Muscle of leg (tissue), 16 donors: ENCODE data around the gene GJD3. TPM values are rescaled to one million over a fixed set of nuclear protein-coding genes. Genes with fewer than 3 reads are reported as not detected.
"Not testable (repeated sequence)": the region's sequence is repeated elsewhere in the genome, so short reads cannot be mapped to it uniquely, and the experiment has no call there.

ENCODE experiments used
- DNase-seq: peaks from one replicate; pipeline ENCODE4 v3.0.0; 2013
- H3K27ac ChIP-seq: one replicate; pipeline ENCODE4 v1.5.1; 2013; ENCODE audit warnings: mild to moderate bottlenecking, low read length, control low read depth
- H3K27me3 ChIP-seq: one replicate; pipeline ENCODE4 v1.6.1; 2013; ENCODE audit warnings: low read length; ENCODE audit not compliant: control insufficient read depth, insufficient read depth
- H3K36me3 ChIP-seq: one replicate; pipeline ENCODE4 v1.6.1; 2013; ENCODE audit warnings: low read length; ENCODE audit not compliant: control insufficient read depth, insufficient read depth
- H3K4me1 ChIP-seq: one replicate; pipeline ENCODE4 v1.6.1; 2013; ENCODE audit warnings: low read length; ENCODE audit not compliant: control insufficient read depth, insufficient read depth
- H3K4me3 ChIP-seq: one replicate; pipeline ENCODE4 v1.5.1; 2013; ENCODE audit warnings: low read length, control low read depth
- H3K9me3 ChIP-seq: replicated peaks from 2 replicates; pipeline ENCODE4 v1.6.1; 2013; ENCODE audit warnings: low read depth, low read length; ENCODE audit not compliant: control insufficient read depth
- WGBS: methylation state at CpG from one replicate; pipeline ENCODE4 v1.1.5; 2013; ENCODE audit warnings: missing lambda C conversion rate; ENCODE audit not compliant: insufficient coverage; 5-methylcytosine and 5-hydroxymethylcytosine counted together
- long read RNA-seq, 11 donors: transcript quantifications; one replicate each; lab custom pipeline, GENCODE V29; 2026
- polyA plus RNA-seq, 8 donors: library from polyadenylated mRNA; unstranded; fragments of 120-200 nt; gene quantifications; one replicate each; pipeline versions ENCODE4 v1.2.1 to v1.2.3, GENCODE V29; 2013; ENCODE audit warnings: inconsistent platforms in 1 of 8, low replicate concordance in 1 of 8; ENCODE audit not compliant: insufficient read length in 8 of 8, insufficient read depth in 1 of 8
- total RNA-seq: library from RNA; stranded (reverse); fragments of 120-200 nt; gene quantifications from one replicate; pipeline ENCODE4 v1.2.4, GENCODE V29; 2013

Gene GJD3, protein sequence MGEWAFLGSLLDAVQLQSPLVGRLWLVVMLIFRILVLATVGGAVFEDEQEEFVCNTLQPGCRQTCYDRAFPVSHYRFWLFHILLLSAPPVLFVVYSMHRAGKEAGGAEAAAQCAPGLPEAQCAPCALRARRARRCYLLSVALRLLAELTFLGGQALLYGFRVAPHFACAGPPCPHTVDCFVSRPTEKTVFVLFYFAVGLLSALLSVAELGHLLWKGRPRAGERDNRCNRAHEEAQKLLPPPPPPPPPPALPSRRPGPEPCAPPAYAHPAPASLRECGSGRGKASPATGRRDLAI
- total RNA-seq = 0.18 TPM
- under 1 TPM in 7 of 8 donors, not detected in 1; 0.17 to 0.87 (median 0.29) TPM for polyA plus RNA-seq
- long read RNA-seq, donor 1 = 0 reads
- long read RNA-seq, donor 2 = 0 reads
- long read RNA-seq, donor 3, partial matches to known transcripts = 0 of 1 reads
- long read RNA-seq, donor 3, other reads (novel, unspliced or antisense) = 0 of 1 reads
- long read RNA-seq, donor 4, partial matches to known transcripts = 0 of 2 reads
- long read RNA-seq, donor 4, other reads (novel, unspliced or antisense) = 0 of 2 reads
- long read RNA-seq, donor 5, partial matches to known transcripts = 13 of 13 reads
- long read RNA-seq, donor 5, other reads (novel, unspliced or antisense) = 0 of 13 reads
- long read RNA-seq, donor 6, partial matches to known transcripts = 0 of 1 reads
- long read RNA-seq, donor 6, other reads (novel, unspliced or antisense) = 0 of 1 reads
- long read RNA-seq, donor 7, partial matches to known transcripts = 0 of 1 reads
- long read RNA-seq, donor 7, other reads (novel, unspliced or antisense) = 0 of 1 reads
- long read RNA-seq, donor 8 = 0 reads
- long read RNA-seq, donor 9 = 0 reads
- long read RNA-seq, donor 10, partial matches to known transcripts = 0 of 1 reads
- long read RNA-seq, donor 10, other reads (novel, unspliced or antisense) = 0 of 1 reads
- long read RNA-seq, donor 11 = 0 reads

DNA sequence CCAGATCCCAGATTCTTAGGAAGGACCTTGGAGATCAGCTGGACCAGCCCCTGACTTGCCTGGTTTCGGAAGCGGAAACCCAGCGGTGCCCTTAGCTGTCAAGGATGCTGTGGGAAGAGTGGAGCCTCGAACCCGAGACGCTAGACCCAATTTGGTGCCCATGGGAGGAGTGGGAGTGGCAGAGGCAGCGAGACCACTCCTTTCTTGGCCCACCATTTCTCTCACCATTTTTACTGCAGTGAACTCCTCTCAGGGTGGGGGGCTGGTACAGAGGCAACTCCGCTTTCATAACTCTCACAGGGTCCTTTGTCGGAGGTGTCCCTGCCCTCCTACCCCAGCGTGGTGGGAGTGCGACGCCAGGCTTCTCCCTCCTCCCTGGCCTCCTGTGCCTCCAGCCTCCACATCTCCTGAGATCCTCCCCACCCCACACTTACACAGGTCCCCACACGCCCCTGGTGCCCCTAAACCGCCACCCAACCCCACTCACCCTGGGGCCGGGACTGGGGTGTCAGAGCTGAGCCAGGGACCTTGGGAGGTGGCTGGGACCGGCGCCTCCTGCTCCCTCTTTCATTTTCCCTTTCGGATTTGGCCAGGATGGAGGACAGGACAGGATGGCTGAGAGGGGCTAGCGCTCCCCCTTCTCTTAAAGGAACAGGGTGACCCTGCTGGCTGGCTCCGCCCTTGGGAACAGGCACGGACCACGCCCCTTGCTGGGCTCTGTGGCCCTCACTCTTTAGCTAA, at the start of gene GJD3:
GJD3 (minus strand) TSS at position 617 of the 741 bp plus-strand sequence. CDS start 922 bp downstream, outside the sequence.
- H3K4me3 ChIP-seq = peak within 1 kb of the TSS; percentile 47
- H3K4me1 ChIP-seq = peaks cover 20% of the 10 kb centered on the region
- H3K36me3 ChIP-seq = no peaks in the 10 kb centered on the region
- no peaks in the 10 kb centered on the region for H3K9me3 ChIP-seq
- H3K27ac ChIP-seq = no peak within 1 kb of the TSS
- peaks cover 37% of the 10 kb centered on the region for H3K27me3 ChIP-seq
- 37% methylated on average over 12 of the region's 22 CpGs for WGBS
- peak; percentile 29 for DNase-seq

DNA sequence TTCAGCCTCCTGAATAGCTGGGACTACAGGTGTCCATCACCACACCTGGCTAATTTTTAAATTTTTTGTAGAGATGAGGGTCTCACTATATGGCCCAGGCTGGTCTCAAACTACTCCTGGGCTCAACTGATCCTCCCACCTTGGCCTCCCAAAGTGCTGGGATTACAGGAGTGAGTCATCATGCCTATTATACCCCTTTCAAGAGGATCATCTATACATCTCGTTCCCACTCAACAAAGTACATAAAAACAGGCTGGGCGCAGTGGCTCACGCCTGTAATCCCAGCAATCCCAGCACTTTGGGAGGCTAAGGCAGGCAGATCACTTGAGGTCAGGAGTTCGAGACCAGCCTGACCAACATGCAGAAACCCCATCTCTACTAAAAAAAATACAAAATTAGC, 49.8 kb upstream of the GJD3 start:
- not testable (repeated sequence) for H3K4me3 ChIP-seq, DNase-seq, H3K36me3 ChIP-seq, H3K9me3 ChIP-seq, H3K27ac ChIP-seq, H3K27me3 ChIP-seq
- WGBS = no CpG with 5 or more reads among the region's 4 CpGs
- H3K4me1 ChIP-seq = peaks cover 15% of the 10 kb centered on the region

DNA sequence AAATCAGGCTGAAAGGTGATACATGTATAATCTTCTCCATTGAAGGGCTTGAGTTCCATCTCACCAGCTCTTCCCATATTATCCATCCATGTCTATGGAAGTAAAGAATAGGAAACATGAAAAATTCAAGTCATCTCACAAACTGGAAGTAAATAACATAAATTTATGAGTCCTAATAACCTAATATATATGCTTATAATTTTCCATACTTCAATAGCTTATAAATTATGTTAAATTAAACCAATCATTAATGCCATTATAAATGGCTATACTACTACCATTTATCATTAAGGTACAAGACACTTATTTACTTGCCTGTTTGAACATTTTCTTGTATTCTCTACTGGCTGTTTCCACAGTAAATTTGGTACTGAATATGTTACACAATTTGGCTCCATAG, 48.3 kb upstream of the GJD3 start:
- DNase-seq = no peak
- H3K9me3 ChIP-seq = no peaks in the 10 kb centered on the region

DNA sequence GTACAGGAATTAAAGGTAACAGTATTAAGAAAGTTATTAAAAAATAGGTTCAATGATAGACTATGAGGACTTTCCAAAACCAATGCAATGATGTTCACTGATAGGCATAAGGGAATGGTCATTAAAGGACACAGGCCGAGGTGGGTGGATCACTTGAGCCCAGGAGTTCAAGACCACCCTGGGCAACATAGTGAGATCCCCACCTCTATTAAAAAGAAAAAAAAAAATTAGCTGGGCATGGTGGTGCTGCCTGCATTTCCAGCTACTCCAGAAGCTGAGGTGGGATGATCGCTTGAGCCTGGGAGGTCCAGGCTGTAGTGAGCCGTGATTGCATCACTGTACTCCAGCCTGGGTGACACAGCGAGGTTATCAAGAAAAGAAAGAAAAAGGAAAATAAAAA, 47.3 kb upstream of the GJD3 start:
- peaks cover 8% of the 10 kb centered on the region for H3K36me3 ChIP-seq
- no peaks in the 10 kb centered on the region for H3K27me3 ChIP-seq
- WGBS = 95% methylated on average over 2 of the region's 4 CpGs
- no peaks in the 10 kb centered on the region for H3K9me3 ChIP-seq
- peaks cover under 1% of the 10 kb centered on the region for H3K4me1 ChIP-seq
- DNase-seq = no peak
- H3K4me3 ChIP-seq = no peak overlapping the region
- no peak overlapping the region for H3K27ac ChIP-seq

More for the DNA sequence above, 48.3 kb upstream of the GJD3 start:
- Histone ChIP-seq H3K4me1 (peaks cover 7% of the 10 kb centered on the region), H3K27me3 (no peaks in the 10 kb centered on the region), H3K27ac (no peak overlapping the region), H3K36me3 (peaks cover 8% of the 10 kb centered on the region), H3K4me3 (no peak overlapping the region)

DNA sequence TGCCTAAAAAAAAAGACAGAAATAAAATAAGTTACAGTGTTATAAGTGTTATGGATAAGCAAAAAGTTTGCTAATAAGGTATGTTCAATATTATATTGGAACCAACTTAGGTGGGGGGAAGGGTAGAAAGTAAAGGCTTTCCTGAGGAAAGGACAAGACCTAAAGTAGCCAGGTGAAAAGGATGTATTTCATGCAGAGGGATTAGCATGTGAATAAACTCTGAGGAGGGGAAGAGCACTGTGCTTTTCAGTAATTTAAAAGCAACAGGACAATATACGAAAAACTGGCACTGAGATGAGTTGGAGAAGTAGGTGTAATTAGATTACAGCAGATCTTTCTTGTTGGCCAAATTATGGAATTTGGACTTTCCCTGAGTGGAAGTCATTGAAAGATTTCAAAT, 45.5 kb upstream of the GJD3 start:
- no peak overlapping the region for H3K4me3 ChIP-seq
- no peak overlapping the region for H3K27ac ChIP-seq
- no peaks in the 10 kb centered on the region for H3K9me3 ChIP-seq
- peaks cover 8% of the 10 kb centered on the region for H3K36me3 ChIP-seq
- H3K27me3 ChIP-seq = no peaks in the 10 kb centered on the region
- 100% methylated on average over 1 of the region's 1 CpG for WGBS
- H3K4me1 ChIP-seq = no peaks in the 10 kb centered on the region
- no peak for DNase-seq

DNA sequence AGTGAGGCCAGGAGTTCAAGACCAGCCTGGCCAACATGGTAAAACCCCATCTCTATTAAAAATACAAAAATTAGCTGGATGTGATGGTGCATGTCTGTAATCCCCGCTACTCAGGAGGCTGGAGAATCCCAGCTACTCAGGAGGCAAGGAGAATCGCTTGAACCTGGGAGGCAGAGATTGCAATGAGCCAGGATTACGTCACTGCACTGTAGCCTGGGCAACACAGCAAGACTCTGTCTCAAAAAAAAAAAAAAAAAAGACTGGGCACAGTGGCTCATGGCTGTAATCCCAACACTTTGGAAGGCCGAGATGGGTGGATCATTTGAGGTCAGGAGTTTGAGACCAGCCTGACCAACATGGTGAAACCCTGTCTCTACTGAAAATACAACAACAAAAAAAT, 45.0 kb upstream of the GJD3 start:
- not testable (repeated sequence) for DNase-seq, H3K9me3 ChIP-seq, H3K4me1 ChIP-seq, H3K4me3 ChIP-seq, H3K27me3 ChIP-seq, H3K27ac ChIP-seq, H3K36me3 ChIP-seq
- WGBS = 94% methylated on average over 2 of the region's 4 CpGs

DNA sequence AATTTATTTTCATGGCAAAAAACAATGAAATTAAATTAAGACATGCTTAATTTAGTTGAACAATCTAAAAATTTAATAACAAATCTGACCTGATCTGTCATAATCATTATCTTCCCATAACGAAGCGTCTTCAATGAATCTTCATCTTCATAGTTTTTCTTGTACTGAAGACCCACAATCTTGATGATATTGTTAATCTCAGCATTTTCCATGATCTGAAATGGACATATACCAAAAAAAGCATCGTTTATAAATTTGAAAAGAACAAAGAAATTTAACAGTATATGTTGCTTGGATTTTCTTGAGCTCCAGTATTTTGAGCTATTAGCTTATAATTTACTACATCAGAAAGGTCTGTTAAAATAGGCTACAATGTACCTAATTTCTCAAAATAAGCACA, 42.9 kb upstream of the GJD3 start:
- Histone ChIP-seq H3K27ac (no peak overlapping the region), H3K4me3 (no peak overlapping the region), H3K9me3 (no peaks in the 10 kb centered on the region), H3K27me3 (no peaks in the 10 kb centered on the region), H3K4me1 (no peaks in the 10 kb centered on the region), H3K36me3 (peaks cover 12% of the 10 kb centered on the region)
- DNase-seq = no peak
- WGBS = no CpG with 5 or more reads among the region's 3 CpGs

DNA sequence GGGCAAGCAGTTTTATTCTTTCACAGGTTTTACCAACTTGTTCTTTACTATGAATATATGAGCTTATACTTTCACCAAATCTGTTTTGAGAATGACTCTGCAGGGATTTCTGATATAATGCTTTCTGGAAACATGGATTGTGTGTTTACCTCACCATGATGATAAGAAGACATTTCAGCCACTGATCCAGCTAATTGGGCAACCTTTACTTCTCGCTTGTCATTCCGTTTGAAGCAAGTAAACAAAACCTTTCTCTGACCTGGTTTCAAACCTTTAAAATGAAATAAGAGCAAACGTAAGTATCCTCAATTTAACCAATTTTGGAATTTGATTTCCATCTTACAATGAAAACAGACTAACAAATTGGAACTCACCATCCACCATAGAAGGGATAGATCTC, 39.5 kb upstream of the GJD3 start:
- Histone ChIP-seq H3K27me3 (no peaks in the 10 kb centered on the region), H3K4me3 (no peak overlapping the region), H3K36me3 (peaks cover 13% of the 10 kb centered on the region), H3K4me1 (no peaks in the 10 kb centered on the region), H3K9me3 (no peaks in the 10 kb centered on the region), H3K27ac (no peak overlapping the region)
- no peak for DNase-seq
- WGBS = 90% methylated on average over 2 of the region's 3 CpGs

DNA sequence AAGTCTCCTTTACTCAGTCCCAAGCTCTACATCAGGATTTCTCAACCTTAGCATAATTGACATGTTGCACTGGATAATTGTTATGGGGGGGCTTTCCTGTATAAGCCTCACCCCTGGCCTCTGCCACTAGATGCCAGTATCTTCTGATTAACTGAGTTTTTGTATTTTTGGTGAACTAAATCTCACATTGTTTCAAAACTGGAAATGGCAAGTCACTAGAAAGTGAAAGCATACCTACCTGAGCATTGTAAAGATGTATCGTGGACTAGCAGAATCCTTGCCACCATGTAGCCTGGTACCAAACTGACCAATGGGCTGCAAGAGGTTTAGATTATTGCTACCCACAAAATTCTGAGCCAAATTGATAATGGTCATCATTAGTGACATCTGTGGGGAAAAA, 38.1 kb upstream of the GJD3 start:
- H3K36me3 ChIP-seq = peaks cover 13% of the 10 kb centered on the region

More for the DNA sequence above, 38.1 kb upstream of the GJD3 start:
- Histone ChIP-seq H3K27me3 (no peaks in the 10 kb centered on the region), H3K27ac (no peak overlapping the region), H3K4me3 (no peak overlapping the region), H3K9me3 (no peaks in the 10 kb centered on the region), H3K4me1 (no peaks in the 10 kb centered on the region)
- no peak for DNase-seq
- no CpG with 5 or more reads among the region's 1 CpG for WGBS
